Raji (cell line): ENCODE results near the gene TRPC1.
A peak's percentile ranks its signal among the peaks of the same experiment; 100 is the strongest.

ENCODE experiments used
- POLR2A ChIP-seq: IDR thresholded peaks from 2 replicates; pipeline ENCODE4 v1.6.1; 2011; ENCODE audit warnings: low read depth, low read length, control low read depth; ENCODE audit not compliant: insufficient read depth

Gene TRPC1

DNA sequence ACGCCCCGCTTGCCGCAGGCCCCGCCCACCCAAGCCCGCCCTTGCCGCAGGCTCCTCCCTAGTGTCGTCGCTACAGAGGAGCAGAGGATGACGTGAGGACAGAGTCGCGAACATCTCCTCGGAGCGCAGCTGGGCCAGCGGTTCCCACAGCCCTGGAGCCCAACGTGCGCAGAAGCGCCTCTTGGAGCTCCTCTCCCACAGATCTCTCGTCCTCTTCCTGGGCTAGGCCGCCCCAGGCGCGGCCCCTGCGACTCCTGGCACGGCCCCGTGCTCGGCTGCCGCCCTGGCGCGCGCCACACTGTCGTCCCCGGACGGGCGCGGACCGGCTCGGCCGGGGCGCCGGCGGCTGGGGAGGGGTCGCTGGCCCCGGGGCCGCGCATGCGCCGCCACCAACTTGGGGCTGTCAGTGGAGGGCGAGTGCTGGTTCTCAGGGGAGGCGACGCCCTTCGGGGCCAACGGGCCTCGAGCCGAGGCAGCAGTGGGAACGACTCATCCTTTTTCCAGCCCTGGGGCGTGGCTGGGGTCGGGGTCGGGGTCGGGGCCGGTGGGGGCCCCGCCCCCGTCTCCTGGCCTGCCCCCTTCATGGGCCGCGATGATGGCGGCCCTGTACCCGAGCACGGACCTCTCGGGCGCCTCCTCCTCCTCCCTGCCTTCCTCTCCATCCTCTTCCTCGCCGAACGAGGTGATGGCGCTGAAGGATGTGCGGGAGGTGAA is at the start of gene TRPC1:
TSS of gene TRPC1 (plus strand) at position 67 of the 714 bp plus-strand sequence. CDS start at position 593, 526 bp downstream.
- peak; percentile 94 for TF ChIP-seq POLR2A

DNA sequence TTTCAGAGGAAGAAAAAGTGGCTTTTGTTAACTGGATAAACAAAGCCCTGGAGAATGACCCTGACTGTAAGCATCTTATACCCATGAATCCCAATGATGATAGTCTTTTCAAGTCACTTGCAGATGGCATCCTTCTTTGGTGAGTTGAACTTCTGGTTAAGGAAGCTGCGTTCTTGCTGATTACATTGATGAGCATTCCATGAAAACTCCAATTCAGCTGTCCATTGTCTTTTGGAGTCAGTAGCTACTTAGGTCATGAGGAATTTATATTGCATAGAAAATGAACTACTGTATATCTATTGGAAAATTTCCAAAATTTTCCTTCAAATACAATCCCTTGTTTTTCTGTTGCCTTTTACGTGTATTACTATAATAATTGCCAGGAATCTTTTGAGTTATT is 47.7 kb upstream of the TRPC1 start:
- no peak for TF ChIP-seq POLR2A

DNA sequence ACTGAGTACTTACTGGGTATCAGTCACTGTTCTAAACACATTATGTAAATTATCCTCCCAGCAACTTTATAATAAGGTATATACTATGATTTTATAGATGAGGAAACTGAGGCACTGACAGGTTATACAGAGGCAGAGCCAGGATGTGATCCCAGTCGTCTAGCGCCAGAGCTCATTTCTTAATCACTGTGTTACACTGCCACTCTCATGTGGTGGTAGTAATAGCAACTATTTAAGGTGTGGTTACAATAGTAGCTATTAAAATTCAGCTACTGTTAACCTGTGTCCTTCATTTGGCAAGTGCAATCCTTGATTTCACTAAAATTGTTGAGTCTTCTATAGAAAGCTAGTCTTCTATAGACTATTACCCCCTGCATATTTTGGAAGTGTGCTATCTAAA is 43.1 kb upstream of the TRPC1 start:
- no peak for TF ChIP-seq POLR2A

DNA sequence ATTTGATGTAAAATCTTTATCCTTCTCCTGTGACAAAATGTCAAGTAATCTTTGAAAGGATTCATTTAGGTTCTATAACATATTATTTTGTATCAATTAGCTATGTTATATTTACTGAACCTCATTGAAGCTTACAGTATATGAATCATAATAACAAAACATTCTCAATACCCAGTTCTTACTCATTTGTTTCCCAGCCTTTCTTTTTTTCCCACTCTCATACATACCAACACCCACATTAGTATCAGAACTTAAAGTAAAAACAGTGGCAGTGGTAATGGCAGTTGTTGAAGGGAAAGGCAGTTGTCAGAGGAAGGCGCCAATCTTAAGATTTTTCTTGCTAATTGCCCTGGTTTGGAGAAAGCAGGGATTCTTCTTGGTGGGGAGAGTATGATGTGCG is 33.2 kb upstream of the TRPC1 start:
- no peak for TF ChIP-seq POLR2A

DNA sequence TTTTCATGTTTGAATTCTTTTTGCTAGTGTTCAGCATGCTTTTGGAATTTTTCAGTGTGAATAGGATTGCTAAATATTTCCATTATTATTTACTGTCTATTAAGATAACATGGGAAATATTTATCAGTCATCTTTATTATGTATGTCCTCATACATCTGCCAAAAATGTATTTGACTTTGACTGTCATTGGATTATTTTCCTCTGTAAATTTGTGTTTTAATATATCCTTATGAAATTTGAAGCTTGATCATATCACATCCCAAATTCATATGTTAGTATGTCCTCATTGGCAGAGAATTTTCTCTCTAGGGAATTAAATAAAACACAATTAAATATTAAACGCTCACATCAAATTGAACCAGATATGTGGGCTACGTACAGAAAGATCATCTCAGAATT is 32.3 kb upstream of the TRPC1 start:
- TF ChIP-seq POLR2A = no peak

DNA sequence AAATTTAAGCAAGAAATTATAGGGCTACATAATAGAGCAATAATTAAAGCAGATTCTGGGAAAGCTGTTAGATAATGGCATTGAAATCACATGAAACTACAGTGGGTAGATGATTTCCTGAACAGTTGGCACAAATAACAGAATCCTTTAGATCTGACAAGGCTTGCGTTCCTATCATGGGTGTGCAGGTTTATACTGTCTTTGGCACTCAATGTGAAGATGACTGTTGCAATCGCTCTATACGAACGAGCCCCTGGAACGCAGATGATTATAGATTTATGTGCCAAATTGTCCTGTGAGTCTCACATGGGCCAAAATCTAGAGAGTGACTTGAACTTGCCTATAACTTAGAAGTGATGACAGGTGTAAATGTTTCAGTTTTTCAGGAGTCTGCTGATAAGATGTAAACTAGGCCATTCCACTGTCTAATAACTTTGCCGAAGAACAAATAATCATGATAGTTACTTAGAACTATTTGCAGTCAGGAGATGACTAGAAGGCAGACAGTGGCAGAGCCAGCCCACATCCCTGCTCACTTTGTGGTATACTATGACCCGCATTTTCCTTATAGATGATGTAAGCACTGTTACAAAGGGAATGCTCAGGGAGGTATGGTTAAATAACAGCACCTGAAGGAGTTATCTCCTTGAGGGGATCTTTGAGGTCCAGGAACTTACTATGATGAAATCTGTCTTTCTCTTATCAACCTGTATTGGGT is 30.5 kb upstream of the TRPC1 start:
- TF ChIP-seq POLR2A = no peak

DNA sequence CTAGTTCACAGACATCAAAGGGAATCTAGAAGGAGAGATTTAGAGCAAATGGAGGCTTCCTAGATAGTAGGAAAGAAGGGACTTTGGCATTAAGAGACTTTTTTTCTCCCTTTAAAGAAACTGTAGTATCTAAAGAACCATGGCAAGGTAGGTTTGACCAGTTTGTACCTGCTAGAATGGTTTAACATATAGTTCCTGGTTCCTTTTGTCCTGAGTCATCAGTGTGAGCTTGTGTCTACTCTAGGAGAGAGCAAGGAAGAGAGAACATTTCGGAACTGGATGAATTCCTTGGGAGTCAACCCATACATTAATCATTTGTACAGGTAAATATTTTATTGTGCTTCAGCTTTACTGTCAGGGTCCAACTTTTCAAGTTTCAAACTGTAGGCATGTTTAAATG is 29.6 kb upstream of the TRPC1 start:
- no peak for TF ChIP-seq POLR2A

DNA sequence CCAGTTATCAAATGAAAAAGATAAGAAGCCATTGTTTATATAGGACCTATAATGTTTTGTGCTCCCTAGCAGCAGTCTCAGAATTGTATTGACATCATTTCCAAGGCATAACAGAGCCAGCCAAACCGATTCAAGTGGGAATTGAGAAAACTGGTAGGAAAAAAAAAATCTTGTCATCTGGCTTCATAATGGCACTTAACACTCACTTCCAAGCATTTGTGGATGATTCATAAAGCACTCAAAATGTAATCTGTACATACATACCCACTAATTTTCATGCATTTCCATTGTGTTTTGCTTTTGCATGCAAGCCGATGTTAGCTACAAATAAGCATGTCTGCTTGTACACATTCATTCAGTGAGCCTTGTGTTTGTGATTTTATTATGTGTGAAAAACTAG is 18.6 kb upstream of the TRPC1 start:
- TF ChIP-seq POLR2A = no peak

DNA sequence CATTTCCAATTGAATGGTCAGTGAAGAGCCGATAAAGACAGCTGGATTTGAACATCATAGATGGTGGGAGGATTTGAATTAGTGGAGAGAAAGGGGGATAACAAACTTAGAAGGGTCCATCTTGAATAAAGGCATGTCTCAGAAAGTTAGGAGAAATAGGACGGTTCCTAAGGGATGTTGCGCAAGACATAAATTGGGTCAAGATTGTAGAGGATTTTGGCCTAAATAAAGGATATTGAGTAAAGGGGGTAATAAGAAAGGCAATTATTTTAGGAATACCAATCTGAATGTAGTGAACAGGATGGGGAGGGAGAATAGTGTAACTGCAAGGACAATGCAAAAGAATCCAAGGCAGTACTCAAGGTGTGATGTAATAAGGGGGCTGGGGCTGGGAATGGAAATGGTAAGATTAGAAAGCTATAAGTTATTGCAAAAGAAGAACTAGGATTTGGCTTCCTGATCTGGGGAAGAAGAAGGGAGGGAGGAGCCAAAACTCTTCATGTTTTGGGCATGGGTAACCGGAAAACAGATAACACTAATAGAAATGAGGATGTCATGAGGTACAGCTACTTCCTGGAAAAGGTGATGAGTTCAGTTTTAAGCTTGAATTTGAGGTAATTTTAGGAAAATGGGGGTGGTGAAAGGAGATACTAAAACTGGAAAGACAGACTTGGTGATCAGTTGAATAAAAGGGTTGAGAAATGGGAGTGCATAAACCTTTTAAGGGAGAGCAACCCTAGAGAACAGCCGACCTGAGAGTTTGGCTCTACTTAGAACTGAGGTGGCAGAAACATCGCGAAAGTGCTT is 17.3 kb upstream of the TRPC1 start:
- no peak for TF ChIP-seq POLR2A

DNA sequence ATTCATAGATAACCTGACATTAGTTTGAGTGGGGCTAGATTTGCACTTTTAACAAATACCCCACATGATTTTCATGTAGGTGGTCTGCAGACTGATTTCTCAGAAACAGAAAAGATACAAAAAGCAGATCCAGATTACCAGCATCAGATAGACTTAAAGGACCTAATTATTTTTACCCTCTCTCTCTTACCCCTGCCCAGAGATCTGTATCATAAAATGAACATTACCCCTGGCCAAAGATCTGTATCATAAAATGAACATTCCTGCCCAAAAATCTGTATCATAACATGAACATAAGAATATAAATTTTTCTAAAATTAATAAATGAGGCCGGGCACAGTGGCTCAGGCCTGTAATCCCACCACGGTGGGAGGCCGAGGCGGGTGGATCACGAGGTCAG is 14.6 kb upstream of the TRPC1 start:
- TF ChIP-seq POLR2A = no peak

DNA sequence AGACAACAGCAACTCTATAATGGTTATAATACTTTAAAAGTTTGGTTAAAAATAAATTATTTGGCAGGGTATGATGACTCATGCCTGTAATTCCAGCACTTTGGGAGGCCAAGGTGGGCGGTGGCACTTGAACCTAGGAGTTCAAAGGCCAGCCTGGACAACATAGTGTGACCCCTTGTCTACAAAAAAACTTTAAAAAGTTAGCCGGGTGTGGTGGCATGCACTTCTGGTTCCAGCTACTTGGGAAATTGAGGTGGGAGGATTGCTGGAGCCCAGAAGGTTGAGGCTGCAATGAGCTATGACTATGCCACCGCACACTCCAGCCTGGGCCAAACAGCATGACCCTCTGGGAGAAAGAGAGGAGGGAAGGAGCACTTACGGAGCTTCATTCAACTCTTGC is 7.7 kb upstream of the TRPC1 start:
- no peak for TF ChIP-seq POLR2A

DNA sequence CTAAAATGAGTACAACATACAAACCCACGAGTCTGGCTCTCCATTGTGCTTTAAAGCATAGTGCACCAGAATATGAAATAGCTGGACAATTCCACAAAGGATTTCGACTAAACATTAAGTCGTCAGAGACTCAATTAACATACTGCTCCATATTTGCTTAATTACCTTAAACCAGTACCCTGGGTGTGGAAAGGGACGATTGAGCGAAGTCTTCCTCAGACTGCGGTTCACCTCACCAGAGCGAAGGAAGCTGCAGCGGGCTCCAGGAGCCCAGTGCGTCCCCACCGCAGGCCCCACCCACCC is 218 bp upstream of the TRPC1 start:
- no peak for TF ChIP-seq POLR2A

DNA sequence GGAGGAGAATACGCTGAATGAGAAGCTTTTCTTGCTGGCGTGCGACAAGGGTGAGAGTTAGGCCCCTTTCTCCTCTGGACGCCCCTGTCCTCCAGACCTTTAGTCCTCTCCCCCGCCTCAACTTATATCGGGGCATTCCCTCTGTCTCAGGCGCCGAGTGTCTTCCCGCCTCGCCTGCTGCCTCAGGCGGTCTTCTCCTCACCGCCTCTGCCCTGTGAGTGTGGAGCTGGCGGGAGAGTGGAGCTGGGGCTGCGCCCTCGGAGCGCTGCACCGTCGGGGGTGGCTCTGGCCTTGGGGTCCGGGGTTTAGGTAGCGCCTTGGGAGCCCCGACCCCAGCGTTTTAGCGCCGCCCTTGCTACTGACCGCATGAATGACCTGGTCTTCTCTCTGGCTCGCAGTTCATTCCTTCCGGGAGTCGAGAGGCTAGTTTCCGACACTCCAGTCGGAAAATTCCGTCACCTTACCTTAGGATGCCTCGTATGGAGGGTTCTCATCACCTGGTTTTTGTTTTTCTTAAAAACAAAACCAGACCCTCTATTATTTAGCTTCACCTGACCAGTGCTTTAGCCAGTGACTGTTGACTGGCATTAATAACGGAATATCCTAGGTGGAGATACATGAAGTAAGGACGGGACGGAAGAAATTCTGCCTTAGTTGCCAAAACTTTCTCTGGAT is 985 bp downstream of the TRPC1 start:
- TF ChIP-seq POLR2A = no peak

DNA sequence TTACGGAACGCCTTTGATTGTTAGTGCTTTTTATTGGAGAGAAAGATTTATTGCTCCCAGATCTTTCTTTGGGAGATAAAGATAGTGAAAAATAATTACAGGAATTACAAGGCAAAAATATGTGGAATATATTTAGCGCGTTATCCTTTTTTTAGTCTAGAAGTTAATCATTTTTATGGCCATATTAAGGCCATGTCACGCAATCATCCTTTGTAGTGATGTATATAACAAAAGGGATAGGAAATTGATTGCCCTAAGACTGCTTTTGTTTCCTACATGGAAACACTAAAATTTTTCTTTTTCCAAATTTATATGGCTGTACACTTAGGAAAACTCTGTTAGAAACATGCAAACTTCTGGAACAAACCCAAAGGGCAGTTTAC is 1.5 kb downstream of the TRPC1 start:
- TF ChIP-seq POLR2A = no peak

DNA sequence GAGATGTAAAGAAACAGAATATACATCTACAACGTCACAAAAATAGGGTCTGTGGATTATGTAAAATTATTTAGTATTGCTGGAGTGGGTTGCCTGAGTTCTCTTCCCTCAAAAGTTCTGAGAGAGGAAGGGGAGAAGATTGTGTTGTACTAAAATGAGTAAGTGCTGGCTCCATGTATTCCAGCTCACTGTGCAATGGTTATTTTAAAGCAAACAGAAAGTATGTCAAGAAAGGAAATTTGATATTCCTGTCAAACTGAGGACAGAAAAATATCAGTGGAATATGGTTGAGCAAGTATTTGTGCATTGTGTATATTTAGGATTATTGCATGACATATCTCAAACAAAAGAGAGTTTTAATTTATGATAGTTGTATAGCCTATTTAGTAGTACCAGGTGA is 2.2 kb downstream of the TRPC1 start:
- no peak for TF ChIP-seq POLR2A

DNA sequence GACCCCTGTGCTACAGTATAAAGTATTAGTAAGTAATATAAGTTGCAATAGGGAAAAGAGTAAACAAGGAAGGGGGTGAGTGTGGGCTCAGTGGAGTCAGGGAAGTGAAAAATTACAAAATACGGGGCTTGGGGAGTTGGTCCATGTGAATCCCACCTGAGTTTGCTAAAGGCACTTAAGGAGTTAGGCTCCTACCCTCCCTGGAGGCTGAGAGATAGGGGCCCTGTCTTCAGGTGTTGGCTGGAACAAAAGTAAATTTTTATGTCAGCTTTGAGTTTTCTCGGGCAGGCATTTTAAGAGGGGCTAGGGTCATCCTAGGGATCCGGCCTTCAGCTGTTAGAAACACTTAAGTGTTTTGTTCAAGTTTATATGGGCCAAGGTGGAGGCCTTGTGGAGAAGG is 8.2 kb downstream of the TRPC1 start:
- no peak for TF ChIP-seq POLR2A

DNA sequence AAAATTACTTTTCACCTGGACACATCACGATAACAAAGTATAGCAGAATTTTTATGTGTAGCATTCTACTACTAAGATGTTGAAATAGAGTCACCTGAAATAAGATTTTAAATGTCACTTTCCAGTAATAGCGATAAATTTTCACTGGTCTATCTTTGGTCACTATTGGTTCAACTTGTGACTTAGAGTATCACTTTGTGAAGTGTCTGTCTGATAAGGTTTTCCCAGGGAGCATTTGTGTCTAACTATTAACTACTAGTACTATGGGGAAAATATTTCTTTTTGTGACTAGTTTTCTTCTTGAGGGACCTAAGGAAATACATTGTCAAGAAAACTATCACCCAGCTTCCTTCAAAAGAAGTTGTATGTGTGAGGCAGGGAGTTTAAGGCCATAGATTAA is 11.0 kb downstream of the TRPC1 start:
- no peak for TF ChIP-seq POLR2A
